Measurements from ENCODE around the gene OLFML2B.
"Not testable (repeated sequence)": the region's sequence is repeated elsewhere in the genome, so short reads cannot be mapped to it uniquely, and the experiment has no call there.

The OLFML2B gene

DNA sequence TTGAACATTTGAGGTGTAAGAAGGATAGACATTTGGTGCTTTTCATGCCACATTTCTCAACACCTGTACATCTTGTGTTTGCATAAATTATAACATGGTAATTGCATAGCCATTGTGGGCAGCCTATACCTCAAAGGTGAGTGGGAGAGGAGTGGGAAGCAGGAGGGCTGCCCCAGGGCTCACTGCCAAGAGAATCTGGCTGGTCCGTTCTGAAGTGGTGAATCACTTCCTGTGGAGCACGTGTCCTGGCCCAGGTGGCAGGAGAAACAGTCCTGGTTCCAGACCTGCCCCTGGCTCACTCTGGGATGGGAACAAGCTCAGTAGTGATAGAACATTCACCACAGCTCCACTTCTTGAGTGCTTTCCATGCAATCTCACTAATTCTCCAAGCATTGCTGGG lies 11.6 kb upstream of the OLFML2B start:
- DNase-seq (ENCODE audit: low spot score) = no peak

DNA sequence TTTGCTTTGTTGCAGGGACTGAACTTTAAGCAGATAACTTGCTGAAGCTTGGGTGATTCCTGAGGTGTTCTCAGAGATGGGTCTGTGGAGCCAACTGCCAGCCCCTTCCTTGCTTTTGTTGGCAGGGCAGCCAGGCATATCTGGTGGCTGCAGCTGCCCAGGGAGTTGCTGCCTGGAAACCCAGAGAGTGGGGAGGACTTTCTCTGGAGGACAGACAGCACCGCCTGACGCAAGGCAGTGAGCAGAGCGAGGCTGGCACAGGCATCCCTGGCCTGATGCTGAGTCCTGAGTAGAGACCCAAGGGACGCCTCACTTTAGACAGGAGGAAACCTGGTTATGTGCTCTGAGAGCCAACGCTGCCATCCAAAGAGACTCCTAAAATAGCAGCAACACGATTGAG lies 9.8 kb upstream of the OLFML2B start:
- DNase-seq (ENCODE audit: low spot score) = peak; percentile 72

DNA sequence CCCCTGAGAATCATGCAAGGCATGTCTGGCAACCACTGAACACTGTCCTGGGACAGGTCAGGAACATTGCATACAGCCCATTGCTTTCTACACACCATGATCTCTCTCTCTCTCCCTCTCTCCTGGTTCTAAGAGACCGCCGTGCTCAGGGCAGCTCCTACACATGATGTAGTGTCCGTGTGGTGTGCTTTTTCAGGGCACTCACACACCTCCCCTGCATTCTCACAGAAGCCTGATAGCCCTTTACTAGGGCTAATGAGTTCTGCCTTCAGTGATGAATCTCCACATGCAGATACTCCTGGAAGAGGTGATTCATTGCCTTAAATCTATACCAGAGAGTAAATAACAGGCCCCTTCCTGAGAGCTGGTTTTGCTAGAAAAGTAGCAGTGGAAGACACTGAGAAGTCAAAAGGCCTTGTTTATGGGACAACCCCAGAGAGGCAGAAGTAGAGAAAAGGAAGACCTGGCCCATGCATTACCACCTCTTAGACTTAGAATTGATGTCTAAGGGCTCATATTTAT lies 7.2 kb upstream of the OLFML2B start:
- DNase-seq (ENCODE audit: low spot score) = no peak

DNA sequence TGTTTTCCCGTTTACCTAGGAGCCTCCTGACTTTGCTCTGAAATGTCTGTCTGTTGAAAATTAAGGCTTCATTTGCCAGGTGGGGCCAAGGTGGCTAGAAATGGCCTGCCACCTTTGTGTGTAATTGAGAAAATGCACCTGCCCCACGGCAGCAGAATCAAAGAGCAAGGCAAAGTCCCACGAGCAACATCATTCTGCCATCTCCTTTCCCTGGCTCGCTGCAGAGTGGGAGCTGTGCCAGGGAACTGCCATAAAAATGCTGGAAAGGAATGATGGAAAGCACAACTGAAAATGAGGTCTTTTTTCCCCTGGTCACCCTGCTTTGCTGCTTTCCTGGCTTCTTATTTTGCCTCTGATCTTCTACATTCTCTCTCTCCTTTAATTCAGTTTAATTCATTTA lies 5.5 kb upstream of the OLFML2B start:
- DNase-seq (ENCODE audit: low spot score) = no peak

DNA sequence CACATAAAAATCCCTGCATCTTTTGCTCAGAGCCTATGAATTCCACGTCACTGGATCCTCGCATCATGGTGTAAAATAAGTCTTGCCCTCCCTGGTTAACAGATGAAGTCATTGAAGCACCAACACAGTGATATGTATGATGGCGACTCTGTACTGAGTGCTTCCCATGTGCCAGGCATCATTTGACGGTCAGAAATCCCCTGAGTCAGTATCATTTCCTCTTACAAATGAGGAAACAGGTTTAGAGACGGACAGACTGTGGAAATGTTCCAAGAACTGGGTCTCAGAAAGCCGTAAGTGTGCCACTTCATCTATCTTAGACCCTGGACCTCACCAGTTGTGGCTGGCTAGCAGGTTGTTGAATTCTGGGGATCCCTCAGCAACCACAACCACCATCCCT lies 5.1 kb upstream of the OLFML2B start:
- peak; percentile 66 for DNase-seq (ENCODE audit: low spot score)

DNA sequence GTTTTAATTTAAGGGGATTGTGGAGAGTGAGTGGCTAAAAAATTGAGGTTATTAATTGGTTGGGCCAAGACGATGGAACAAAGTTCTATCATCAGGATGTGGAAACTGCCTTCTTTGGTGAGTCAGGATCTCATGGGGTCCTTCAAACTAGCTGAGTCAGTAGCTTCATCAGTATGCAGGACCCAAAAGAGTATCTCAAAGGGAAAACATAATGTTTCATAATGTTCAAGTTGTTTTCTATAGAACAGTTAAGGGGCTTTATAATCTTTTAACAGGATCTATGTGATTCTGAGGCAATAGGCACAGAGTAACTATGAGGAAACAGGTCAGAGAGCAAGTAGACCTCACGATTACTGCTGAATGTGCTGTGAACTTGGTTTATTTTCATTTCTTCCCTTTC lies 3.2 kb upstream of the OLFML2B start:
- no peak for DNase-seq (ENCODE audit: low spot score)

DNA sequence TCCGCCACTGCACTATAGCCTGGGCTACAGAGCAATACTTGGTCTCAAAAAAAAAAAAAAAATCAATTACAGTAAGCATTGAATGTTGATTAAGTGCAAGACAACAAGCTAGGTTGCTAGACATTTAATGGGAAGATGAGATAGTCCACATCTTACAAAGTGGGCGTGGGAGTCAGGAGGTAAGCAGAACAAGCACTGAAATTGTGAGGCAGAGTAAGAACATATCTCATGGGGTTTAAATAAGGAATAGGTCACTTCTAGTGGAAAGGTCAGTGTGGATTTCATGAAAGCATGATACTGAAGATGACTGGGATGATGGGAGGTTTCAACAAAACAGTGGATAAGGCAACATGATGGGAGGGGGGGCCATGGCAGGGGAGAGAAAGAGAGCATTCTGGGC lies 1.9 kb upstream of the OLFML2B start:
- no peak for DNase-seq (ENCODE audit: low spot score)

DNA sequence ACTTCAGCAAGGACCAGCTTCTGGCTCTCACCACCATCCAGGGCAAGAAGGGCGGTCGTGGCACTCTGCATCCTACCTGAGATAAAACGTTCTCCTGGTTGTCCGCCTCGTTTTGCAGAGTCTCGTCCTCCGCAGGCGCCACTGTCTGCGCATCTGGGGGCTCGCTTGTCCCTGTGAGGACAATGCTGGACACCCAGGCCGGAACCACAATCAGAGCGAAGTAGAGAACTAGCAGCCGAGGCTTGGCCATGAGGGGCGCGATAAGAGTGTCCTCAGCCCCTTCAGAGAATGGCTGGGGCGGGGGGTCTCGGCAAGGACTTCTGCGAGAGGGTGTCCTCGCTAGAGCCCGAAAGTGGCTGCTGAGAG lies 505 bp downstream of the OLFML2B start:
- no peak for DNase-seq (ENCODE audit: low spot score)

DNA sequence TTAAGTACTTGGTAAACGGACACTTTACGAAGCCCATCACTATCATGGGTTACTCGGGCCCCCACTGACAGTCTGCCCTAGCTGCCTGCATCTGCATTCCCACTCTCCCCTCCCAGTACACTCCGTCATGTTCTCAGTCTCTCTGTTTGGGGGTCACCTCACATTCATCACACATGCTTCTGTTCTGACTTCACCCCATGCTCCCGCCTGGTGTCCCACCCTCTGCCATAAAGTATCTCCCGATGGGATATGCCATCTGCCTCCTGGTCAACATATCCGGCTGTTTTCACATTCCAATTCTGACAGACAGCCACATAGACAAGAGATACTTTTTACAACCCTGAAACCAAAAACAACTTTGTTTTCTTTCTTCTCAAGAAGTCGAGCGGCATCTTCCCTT lies 1.0 kb downstream of the OLFML2B start:
- no peak for DNase-seq (ENCODE audit: low spot score)

DNA sequence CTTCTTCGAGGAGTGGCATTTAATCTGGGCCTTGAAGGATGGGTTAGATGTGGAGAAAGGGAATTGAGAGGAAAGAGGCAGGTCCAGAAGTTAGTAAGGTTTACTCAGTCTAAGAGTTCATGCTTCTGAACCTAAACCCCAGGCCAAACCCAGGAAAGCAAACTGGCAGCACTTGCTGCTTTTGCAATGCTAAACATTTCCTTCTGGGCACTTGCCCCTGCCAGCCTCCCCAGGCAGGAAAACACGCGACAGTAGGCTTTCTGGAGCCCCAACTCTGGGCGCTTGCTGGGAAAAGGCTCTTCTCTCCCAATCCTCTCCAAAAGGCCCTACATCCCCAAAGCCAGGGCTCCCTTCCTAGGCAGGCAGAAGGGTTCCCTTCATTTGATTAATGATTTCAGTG lies 2.5 kb downstream of the OLFML2B start:
- no peak for DNase-seq (ENCODE audit: low spot score)

DNA sequence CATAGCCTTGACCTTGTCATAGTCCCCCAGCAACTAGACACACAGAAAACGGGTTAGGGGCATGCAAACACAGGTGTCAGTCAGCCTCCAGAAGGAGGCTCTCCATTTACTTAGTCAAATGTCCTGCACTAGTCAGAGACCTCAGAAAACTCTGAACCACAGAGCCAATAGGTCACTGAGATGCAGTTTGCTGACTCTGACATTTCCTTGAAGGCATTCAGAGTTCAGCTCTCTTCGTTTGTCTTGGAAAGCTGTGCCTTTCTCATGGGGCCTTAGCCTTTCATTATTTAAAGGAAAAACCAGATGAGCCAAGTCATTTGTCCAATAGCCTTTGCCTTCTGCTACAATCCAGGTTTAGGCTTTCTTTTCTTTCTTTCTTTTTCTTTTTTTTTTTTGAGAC lies 3.5 kb downstream of the OLFML2B start:
- no peak for DNase-seq (ENCODE audit: low spot score)

DNA sequence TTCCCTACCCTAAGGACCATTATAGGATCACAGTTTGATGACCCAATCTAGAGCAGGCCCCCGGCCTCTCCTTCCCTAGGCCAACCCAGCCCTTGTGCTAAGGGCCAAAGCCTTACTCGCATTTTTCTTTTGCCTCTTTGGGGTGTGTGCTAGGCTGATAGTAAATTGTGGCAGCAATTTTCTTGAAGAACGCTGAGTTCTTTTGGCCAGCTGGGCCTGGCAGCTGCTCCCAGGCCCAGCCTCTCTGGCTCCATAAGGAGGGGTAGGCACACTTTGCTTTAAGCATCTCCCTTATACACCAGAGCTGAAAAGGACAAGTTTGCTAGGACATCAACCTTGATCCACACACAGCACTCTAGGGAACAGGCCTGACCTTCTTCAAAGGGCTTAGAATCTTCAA lies 4.2 kb downstream of the OLFML2B start:
- no peak for DNase-seq (ENCODE audit: low spot score)

DNA sequence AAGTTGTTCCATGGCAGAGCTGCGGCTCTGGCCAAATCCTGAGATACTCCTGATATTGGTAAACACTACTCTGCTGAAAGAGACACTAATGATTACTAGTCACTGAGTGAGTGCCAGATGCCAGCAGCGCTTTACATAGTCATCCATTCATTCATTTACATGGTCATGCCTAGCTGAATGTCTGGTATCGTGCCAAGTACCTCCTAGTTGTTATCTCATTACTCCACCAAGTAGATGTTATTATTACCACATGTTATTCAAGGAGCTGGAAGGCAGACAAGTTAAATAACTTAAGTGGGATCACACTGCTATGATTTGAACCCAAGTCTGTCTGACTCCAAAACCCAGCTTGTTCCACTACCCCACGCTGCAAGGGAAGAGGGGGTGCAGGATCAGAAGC lies 4.7 kb downstream of the OLFML2B start:
- DNase-seq (ENCODE audit: low spot score) = no peak

DNA sequence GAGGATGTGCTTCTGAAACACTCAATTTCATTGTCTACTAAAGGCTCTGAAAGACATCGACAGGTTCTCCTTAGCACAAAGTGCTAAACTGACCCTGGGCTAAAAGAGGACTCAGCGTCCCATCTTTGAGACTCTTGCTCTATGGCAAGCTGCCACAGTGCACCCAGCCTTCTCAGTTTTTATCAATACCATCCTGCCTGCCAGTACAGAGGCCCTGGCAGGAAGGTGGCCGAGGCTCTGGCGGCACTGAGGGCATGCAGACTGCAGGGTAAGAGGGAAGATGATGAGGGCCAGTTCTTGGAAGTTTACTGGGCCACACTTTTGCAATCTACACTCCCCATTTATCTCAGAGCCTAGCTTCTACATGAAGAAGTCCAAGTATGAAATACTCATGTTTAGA lies 5.3 kb downstream of the OLFML2B start:
- no peak for DNase-seq (ENCODE audit: low spot score)

DNA sequence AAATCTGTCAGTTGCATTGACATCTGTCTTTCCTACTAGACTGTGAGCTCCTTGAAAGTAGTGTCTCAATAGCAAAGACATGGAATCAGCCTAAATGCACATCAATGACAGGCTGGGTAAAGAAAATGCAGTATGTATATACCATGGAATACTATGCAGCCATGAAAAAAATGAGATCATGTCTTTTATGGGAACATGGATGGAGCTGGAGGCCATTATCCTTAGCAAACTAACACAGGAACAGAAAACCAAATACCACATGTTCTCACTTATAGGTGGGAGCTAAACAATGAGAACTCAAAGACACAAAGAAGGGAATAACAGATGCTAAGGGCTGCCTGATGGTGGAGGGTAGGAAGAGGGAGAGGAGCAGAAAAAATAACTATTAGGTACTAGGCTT lies 5.9 kb downstream of the OLFML2B start:
- not testable (repeated sequence) for DNase-seq (ENCODE audit: low spot score)

DNA sequence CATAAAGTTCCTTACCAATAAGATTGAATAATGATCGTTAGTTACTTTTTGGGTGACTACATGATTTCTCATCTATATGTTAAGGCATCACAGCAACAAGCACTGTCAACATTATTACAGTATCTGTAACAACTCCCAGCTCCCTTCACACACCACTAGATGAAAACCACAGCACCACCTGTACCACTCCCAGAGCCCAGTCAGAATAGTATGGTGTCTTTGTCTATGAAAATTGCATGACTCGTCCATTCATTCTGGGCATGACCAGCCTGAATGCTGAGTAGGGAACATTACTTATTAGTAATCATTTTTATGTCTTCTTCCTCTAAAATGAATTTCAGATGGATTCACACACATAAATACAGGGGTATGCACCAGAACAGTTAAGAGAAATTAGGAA lies 7.0 kb downstream of the OLFML2B start:
- no peak for DNase-seq (ENCODE audit: low spot score)

DNA sequence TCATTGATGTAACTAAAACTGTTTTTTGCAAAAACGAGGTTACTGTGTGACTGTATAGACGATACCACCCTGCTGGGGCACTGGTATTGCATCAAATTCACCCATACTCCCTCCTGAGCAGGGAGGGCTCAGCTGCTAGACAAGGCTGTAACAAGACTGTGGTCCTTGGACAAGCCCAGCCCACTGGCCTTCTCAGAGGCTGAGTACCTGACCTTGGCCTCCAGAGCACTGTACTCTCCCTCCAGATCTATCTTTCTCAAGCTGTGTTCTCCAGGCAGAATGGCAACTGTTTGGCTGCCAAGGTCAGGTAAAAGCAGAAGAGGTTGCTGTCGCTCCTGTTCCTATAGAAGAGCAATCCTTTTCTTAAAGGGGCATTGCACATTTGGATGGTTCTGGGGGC lies 8.5 kb downstream of the OLFML2B start:
- DNase-seq (ENCODE audit: low spot score) = no peak

DNA sequence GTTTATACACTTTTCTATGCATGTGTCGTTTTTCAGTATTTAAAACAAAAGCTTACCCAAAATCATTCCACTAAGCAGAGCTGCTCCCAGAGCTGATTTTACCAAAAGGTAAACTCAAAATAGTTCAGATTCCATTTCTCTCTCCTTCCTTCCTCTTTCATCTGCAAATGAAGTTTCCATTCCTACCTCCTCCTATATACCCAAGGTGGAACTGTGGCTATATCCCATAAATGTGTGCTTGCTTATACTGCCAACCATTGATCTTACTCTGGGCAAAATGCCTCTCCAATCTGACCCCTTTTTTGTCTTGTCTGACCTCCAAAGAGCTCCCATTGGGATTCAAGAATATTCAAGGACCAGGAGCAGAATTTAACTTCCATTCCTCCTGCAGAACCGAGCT lies 9.5 kb downstream of the OLFML2B start:
- DNase-seq (ENCODE audit: low spot score) = no peak

DNA sequence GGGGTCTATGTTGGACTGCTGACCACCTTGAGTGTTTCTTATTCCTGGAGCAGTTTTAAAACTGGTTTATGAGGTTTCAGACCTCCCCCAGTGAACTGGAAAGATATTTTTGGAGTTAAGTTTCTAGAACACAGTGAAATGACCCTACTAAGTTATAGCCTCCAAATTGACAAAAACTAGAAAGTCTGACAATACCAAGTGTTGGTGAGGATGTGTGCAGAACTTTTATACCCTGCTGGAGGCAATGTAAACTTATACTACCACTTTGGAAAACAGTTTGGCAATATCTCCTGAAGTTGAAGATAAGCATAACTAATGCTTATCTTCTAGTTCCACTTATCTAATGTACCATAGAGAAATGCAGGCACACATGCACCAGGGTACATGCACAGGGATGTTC lies 10.4 kb downstream of the OLFML2B start:
- no peak for DNase-seq (ENCODE audit: low spot score)

DNA sequence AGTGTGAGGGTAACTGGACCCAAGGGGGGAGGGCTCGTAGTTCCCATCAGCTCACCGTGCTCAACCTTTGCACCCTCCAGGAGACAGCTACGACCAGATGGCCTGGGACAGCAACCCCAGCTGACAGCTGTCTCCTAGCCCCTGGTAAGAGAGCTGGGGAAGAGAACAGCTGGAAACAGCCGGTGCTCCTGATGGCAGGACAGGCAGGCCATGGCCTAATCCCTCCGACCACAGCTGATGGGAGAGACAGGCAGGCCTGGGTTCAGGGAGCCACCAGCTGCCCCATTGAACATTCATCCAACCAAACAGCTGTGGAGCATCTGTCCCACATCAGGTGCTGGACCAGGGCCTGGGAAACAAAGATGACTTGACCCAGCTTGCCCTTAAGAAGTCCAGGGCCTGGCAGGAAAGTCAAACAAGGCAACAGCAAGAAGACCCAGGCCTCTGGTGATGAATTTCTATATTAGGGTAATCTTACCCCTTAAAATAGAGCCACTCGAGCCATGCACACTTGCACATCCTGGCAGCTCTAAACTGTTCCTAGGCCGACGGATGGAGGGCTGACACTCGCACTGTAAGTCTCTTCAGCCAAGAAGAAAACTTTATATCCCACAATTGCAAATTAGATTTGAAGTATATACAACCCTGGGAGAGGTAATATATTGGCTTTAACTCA lies 12.2 kb downstream of the OLFML2B start:
- no peak for DNase-seq (ENCODE audit: low spot score)

DNA sequence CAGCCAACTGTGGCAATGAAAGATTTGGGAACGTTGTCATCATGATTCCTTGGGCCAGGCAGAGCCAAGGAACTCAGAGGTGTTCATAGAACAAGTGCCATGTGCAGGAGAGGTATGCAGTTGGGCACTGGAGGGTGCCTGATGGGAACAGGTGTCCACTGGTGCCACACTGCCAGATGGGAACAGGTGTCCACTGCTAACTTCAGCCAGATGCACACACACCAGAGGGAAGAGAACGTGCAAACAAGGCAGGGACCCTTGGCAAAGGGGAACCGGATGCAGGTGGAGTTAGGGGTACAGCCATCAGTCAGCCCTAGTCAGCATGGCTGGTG lies 13.5 kb downstream of the OLFML2B start:
- DNase-seq (ENCODE audit: low spot score) = no peak

DNA sequence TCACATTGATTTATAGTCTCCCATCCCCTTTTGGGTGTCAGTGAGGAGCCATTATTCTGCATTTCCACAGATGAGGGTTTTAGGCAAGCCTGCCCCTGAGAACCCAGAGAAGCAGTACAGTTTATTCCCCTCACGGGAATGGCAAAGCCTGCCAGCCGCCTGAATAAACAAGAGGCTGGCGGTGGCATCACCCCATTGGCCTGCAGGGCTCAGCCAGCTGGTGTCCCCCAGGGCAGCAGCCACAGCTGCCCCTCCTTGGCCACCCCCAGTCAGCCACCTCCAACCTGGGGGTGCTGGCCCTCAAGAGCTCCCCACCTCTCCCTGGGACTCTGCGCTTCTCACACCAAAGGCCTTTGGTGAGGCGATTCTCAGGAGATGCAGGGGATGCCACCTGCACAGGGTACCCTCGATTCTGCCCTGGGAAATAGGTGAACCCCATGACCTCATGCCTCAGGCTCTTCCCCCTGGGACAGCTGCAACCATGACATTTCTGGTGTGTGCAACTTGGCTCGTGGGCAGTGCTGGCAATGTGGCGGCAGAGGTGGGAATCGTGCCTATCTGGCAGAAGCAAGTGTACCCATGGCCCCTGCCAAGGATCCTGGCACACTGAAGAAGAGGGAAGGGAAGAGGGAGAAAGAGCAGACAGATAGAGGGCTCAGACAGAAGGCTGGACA lies 14.0 kb downstream of the OLFML2B start:
- DNase-seq (ENCODE audit: low spot score) = no peak

DNA sequence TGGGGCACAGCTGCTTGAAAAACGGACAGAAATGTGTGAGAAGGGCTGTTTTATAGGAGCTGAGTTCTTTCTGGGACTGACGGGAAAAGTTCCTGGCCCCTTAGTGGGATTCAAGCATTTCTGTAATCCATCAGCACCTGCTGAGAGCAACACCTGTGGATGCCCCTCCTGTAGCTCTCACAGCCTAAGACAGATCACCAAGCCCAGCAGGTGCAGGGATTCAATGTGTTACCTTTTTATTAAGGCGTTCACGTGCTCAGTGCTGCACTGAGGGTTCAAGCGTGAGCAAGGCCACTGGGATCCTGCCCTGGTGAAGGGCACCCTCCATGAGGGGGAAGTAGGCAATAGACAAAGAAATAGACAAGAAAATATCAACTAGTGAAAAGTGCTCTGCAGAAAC lies 14.9 kb downstream of the OLFML2B start:
- DNase-seq (ENCODE audit: low spot score) = no peak

DNA sequence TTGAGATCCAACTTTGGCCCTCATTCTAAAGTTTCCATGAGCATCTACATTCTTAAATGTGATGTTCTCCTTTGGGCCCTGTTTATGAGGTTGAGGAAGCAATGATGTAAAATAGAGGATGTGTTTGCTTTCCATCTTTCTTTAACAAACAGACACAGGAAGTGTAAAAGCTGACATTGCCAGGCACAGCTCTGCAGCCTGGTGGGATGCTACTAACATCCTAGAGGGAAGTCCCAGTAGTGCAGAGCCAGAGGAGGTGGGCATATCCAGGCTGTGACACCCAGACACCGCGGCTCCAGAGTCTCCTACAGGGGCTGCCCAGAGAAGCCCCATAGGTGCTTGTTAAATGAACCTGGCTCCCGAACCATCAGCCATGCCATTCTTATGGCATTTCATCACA lies 16.2 kb downstream of the OLFML2B start:
- DNase-seq (ENCODE audit: low spot score) = no peak

Data from globus pallidus (tissue), 1 donor.